Tibial artery (tissue), 4 donors: ENCODE data around the gene BCL11A.

Experiments used
- DNase-seq, 2 donors: peaks; one replicate each; pipeline ENCODE4 v3.0.0-alpha.2; 2019
- H3K27ac ChIP-seq, 2 donors: fragments of 200-600 bp; sonication (generic) in 1 of 2; 1 replicate in 1 of 2; 2 replicates in 1 of 2; pipeline ENCODE4 v1.5.1; 2018 to 2019; ENCODE audit warnings: mild to moderate bottlenecking in 1 of 2
- H3K27me3 ChIP-seq, 2 donors: fragments of 200-600 bp; sonication (generic) in 1 of 2; one replicate each; pipeline versions ENCODE4 v1.5.1 to v1.6.0; 2016 to 2019
- H3K36me3 ChIP-seq, 3 donors: fragments of 200-600 bp; sonication (generic) in 2 of 3; one replicate each; pipeline ENCODE4 v1.5.1; 2016 to 2019; ENCODE audit warnings: mild to moderate bottlenecking in 2 of 3
- H3K4me1 ChIP-seq, 4 donors: fragments of 200-600 bp; sonication (generic) in 2 of 4; 1 replicate in 3 of 4; 2 replicates in 1 of 4; pipeline ENCODE4 v1.5.1; 2016 to 2019
- H3K4me3 ChIP-seq, 2 donors: fragments of 200-600 bp; sonication (generic) in 1 of 2; 1 replicate in 1 of 2; 2 replicates in 1 of 2; pipeline ENCODE4 v1.5.1; 2018 to 2019; ENCODE audit warnings: mild to moderate bottlenecking in 2 of 2
- H3K9me3 ChIP-seq, 3 donors: fragments of 200-600 bp; sonication (generic) in 1 of 3; one replicate each; pipeline ENCODE4 v1.5.1; 2016 to 2019
- intact Hi-C: fragments of 100-400 bp; cut with DNase I; formaldehyde crosslinking; loops from one replicate; pipeline ENCODE4 v1.15.0; 2023; ENCODE audit warnings: low total_unique reads
- TF ChIP-seq, protein P1 (sequence below), 2 experiments: fragments of 200-600 bp in 1 of 2; fragments of 450-650 bp in 1 of 2; IDR thresholded peaks; one replicate each; pipeline ENCODE4 v1.5.1; 2017 to 2019; ENCODE audit warnings: antibody characterized with exemption in 2 of 2, mild to moderate bottlenecking in 1 of 2, moderate library complexity in 1 of 2

The BCL11A gene

DNA sequence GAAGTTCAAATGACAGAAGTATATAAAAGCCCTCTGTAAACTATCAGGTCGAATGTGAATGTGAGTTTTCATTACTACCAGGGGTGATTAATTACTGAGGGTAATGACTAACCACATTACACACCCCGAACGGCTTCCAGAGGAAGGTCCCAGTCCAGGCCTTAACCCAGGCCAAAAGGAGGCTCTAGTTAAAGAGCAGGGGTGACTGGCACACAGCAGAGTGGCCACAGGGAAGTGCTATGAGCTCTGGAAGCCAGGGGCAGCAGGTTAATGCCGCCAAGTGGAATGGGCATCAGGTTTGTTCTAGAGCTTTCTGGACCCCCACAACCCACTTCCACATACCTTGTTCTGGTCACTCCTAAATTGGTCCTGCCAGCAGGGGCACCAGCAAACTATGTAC is 87.7 kb downstream of the BCL11A start:
- peaks cover 0 to 11% (median 0%) of the 10 kb centered on the region in 3 donors for H3K36me3 ChIP-seq
- no peak overlapping the region for H3K4me3 ChIP-seq
- DNase-seq: no peak
- no peaks in the 10 kb centered on the region for H3K4me1 ChIP-seq
- no peak overlapping the region for H3K27ac ChIP-seq
- peaks cover 0 to 12% of the 10 kb centered on the region in 2 donors for H3K27me3 ChIP-seq
- H3K9me3 ChIP-seq: no peaks in the 10 kb centered on the region
- TF ChIP-seq, protein P1, sequence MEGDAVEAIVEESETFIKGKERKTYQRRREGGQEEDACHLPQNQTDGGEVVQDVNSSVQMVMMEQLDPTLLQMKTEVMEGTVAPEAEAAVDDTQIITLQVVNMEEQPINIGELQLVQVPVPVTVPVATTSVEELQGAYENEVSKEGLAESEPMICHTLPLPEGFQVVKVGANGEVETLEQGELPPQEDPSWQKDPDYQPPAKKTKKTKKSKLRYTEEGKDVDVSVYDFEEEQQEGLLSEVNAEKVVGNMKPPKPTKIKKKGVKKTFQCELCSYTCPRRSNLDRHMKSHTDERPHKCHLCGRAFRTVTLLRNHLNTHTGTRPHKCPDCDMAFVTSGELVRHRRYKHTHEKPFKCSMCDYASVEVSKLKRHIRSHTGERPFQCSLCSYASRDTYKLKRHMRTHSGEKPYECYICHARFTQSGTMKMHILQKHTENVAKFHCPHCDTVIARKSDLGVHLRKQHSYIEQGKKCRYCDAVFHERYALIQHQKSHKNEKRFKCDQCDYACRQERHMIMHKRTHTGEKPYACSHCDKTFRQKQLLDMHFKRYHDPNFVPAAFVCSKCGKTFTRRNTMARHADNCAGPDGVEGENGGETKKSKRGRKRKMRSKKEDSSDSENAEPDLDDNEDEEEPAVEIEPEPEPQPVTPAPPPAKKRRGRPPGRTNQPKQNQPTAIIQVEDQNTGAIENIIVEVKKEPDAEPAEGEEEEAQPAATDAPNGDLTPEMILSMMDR (IDR thresholded peaks at IDR 0.05): no peak
- intact Hi-C loops: no loop called here

DNA sequence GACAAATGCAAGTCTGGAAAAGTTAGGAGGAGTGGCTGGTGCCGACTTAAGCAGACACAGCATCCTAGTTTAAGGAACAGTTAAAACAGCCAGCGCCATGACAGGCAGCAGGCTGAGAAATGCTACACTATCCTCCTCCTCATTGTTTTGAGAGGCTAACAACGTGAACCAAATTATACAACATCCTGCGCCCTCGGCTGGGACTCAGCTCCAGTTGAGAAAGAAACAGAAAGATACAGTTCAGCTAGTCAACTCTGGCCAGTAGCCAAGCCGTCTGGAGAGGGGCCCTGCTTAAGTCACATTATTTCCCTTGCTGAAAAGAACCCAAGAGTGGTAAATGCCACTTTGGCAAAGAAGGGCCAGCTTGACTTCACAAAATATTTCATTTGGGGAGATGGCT is 90.2 kb downstream of the BCL11A start:
- H3K4me1 ChIP-seq: no peaks in the 10 kb centered on the region
- peaks cover 0 to 16% (median 0%) of the 10 kb centered on the region in 3 donors for H3K36me3 ChIP-seq
- no peak for DNase-seq
- no peak overlapping the region for H3K4me3 ChIP-seq
- no peaks in the 10 kb centered on the region for H3K9me3 ChIP-seq
- H3K27me3 ChIP-seq: peaks cover 0 to 12% of the 10 kb centered on the region in 2 donors
- H3K27ac ChIP-seq: no peak overlapping the region
- TF ChIP-seq, protein P1 (IDR thresholded peaks at IDR 0.05): no peak
- intact Hi-C loops: no loop called here

DNA sequence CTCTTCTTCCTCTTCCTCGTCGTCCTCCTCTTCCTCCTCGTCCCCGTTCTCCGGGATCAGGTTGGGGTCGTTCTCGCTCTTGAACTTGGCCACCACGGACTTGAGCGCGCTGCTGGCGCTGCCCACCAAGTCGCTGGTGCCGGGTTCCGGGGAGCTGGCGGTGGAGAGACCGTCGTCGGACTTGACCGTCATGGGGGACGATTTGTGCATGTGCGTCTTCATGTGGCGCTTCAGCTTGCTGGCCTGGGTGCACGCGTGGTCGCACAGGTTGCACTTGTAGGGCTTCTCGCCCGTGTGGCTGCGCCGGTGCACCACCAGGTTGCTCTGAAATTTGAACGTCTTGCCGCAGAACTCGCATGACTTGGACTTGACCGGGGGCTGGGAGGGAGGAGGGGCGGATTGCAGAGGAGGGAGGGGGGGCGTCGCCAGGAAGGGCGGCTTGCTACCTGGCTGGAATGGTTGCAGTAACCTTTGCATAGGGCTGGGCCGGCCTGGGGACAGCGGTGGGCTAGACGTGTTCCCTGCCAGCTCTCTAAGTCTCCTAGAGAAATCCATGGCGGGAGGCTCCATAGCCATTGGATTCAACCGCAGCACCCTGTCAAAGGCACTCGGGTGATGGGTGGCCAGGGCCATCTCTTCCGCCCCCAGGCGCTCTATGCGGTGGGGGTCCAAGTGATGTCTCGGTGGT is 91.9 kb downstream of the BCL11A start:
- Histone ChIP-seq H3K4me3 (no peak overlapping the region), H3K4me1 (no peaks in the 10 kb centered on the region), H3K27ac (no peak overlapping the region), H3K36me3 (peaks cover 0 to 16% (median 0%) of the 10 kb centered on the region in 3 donors), H3K27me3 (peaks cover 0 to 12% of the 10 kb centered on the region in 2 donors), H3K9me3 (no peaks in the 10 kb centered on the region)
- no peak for DNase-seq
- TF ChIP-seq, protein P1 (IDR thresholded peaks at IDR 0.05): no peak
- intact Hi-C loops: no loop called here

DNA sequence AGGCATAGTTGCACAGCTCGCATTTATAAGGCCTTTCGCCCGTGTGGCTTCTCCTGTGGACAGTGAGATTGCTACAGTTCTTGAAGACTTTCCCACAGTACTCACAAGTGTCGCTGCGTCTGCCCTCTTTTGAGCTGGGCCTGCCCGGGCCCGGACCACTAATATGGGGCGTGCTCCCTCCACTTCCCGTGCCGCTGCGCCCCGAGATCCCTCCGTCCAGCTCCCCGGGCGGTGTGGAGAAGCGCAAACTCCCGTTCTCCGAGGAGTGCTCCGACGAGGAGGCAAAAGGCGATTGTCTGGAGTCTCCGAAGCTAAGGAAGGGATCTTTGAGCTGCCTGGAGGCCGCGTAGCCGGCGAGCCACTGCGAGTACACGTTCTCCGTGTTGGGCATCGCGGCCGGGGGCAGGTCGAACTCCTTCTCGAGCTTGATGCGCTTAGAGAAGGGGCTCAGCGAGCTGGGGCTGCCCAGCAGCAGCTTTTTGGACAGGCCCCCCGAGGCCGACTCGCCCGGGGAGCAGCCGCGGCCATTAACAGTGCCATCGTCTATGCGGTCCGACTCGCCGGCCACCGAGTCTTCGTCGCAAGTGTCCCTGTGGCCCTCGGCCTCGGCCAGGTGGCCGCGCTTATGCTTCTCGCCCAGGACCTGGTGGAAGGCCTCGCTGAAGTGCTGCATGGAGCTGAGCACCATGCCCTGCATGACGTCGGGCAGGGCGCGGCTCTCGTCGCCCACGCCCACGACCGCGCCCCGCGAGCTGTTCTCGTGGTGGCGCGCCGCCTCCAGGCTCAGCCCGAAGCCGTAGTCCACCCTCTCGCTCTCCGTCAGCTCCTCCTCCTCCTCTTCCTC is 92.7 kb downstream of the BCL11A start:
- no peak for DNase-seq
- no peaks in the 10 kb centered on the region for H3K9me3 ChIP-seq
- H3K27ac ChIP-seq: no peak overlapping the region
- H3K4me3 ChIP-seq: no peak overlapping the region
- peaks cover 0 to 16% (median 0%) of the 10 kb centered on the region in 3 donors for H3K36me3 ChIP-seq
- intact Hi-C loops: no loop called here
- TF ChIP-seq, protein P1 (IDR thresholded peaks at IDR 0.05): no peak
- no peaks in the 10 kb centered on the region for H3K4me1 ChIP-seq
- peaks cover 0 to 12% of the 10 kb centered on the region in 2 donors for H3K27me3 ChIP-seq

DNA sequence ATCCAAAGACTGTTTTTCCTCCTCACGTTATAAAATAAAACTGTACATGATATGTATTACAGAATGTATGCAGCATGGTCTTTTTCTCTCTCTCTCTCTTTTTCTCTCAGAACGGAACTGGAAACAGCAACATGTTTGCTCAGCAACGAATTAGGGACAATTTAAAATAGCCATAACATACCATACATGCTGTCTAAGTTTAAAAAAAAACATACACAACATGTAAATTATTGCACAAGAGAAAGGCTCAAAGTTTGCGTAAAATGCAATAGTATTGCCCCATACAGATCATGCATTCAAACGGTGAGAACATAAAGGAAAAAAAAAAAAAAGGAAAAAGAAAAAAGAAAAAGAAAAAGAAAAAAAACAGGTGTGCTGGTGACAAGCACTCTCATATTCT is 93.6 kb downstream of the BCL11A start:
- TF ChIP-seq, protein P1 (IDR thresholded peaks at IDR 0.05): no peak
- no peak for DNase-seq
- intact Hi-C loops: loop anchor here (5.0 kb wide), 1 partner anchor 1198 kb away; no protein-coding TSS in a partner anchor

More for the DNA sequence above, 93.6 kb downstream of the BCL11A start:
- no peak overlapping the region for H3K27ac ChIP-seq
- H3K36me3 ChIP-seq: peaks cover 0 to 16% (median 0%) of the 10 kb centered on the region in 3 donors
- no peaks in the 10 kb centered on the region for H3K4me1 ChIP-seq
- H3K27me3 ChIP-seq: peaks cover 0 to 12% of the 10 kb centered on the region in 2 donors
- H3K4me3 ChIP-seq: no peak overlapping the region
- H3K9me3 ChIP-seq: no peaks in the 10 kb centered on the region
